CD8-positive, alpha-beta memory T cell (primary cell): ENCODE results near the gene SNAP25. TPM values are rescaled to one million over a fixed set of nuclear protein-coding genes. Genes with fewer than 3 reads are reported as not detected.

Experiments
- CTCF ChIA-PET: fragments of 350-600 bp; sonication (Branson Sonifier 250); formaldehyde crosslinking; loops from one replicate; lab custom pipeline; 2021; ENCODE audit warnings: antibody characterized with exemption; lab: Charles Lee
- POLR2A ChIA-PET: fragments of 350-600 bp; sonication (Branson Sonifier 250); formaldehyde crosslinking; loops from one replicate; lab custom pipeline; 2021; ENCODE audit warnings: antibody characterized with exemption; lab: Charles Lee
- DNase-seq, 5 donors: peaks; one replicate each; pipeline versions ENCODE4 v3.0.0 to v3.0.0-alpha.2; 2020 to 2022; ENCODE audit warnings: mixed read lengths in 1 of 5
- H3K27ac ChIP-seq: one replicate; pipeline ENCODE4 v1.7.0; 2013; ENCODE audit warnings: low read depth, mild to moderate bottlenecking, low read length, moderate library complexity
- H3K27me3 ChIP-seq: 2 replicates; pipeline ENCODE4 v1.7.0; 2013; ENCODE audit warnings: low read length, mild to moderate bottlenecking; ENCODE audit not compliant: insufficient read depth, poor library complexity, severe bottlenecking
- H3K36me3 ChIP-seq: 2 replicates; pipeline ENCODE4 v1.7.0; 2013; ENCODE audit warnings: mild to moderate bottlenecking, low read length, moderate library complexity; ENCODE audit not compliant: insufficient read depth
- H3K4me1 ChIP-seq: 2 replicates; pipeline ENCODE4 v1.7.0; 2013; ENCODE audit warnings: mild to moderate bottlenecking, low read length, moderate library complexity; ENCODE audit not compliant: insufficient read depth
- H3K4me3 ChIP-seq: 2 replicates; pipeline ENCODE4 v1.7.0; 2013; ENCODE audit warnings: mild to moderate bottlenecking, low read length
- H3K9me3 ChIP-seq: 2 replicates; pipeline ENCODE4 v1.7.0; 2013; ENCODE audit warnings: mild to moderate bottlenecking, low read length
- H3K27ac Mint-ChIP-seq, 8 donors: one replicate each; pipeline ENCODE4 v1.8.0; 2020 to 2021; ENCODE audit warnings: mixed read lengths in 8 of 8, mild to moderate bottlenecking in 6 of 8, inconsistent platforms in 3 of 8, moderate library complexity in 3 of 8
- H3K27me3 Mint-ChIP-seq, 2 donors: one replicate each; pipeline ENCODE4 v1.8.0; 2020 to 2021; ENCODE audit warnings: mixed read lengths in 2 of 2, mild to moderate bottlenecking in 1 of 2, moderate library complexity in 1 of 2
- H3K36me3 Mint-ChIP-seq, 3 donors: one replicate each; pipeline ENCODE4 v1.8.0; 2020 to 2021; ENCODE audit warnings: mixed read lengths in 3 of 3, inconsistent platforms in 1 of 3, mild to moderate bottlenecking in 1 of 3
- H3K4me1 Mint-ChIP-seq, 3 donors: one replicate each; pipeline ENCODE4 v1.8.0; 2020 to 2021; ENCODE audit warnings: mixed read lengths in 3 of 3, inconsistent platforms in 1 of 3, mild to moderate bottlenecking in 1 of 3
- H3K4me3 Mint-ChIP-seq, 7 donors: one replicate each; pipeline ENCODE4 v1.8.0; 2020 to 2021; ENCODE audit warnings: mixed read lengths in 7 of 7, mild to moderate bottlenecking in 6 of 7, moderate library complexity in 4 of 7, inconsistent platforms in 2 of 7
- H3K9me3 Mint-ChIP-seq, 5 donors: one replicate each; pipeline ENCODE4 v1.8.0; 2020 to 2022; ENCODE audit warnings: mixed read lengths in 5 of 5, mild to moderate bottlenecking in 3 of 5, moderate library complexity in 2 of 5, inconsistent platforms in 1 of 5
- polyA plus RNA-seq: library from polyadenylated mRNA; unstranded; fragments of 300-500 nt; fragmentation: Illumina TruSeq; gene quantifications from one replicate; pipeline ENCODE4 v1.2.3, GENCODE V29; 2021
- total RNA-seq, 2 experiments: library from RNA; stranded (reverse); gene quantifications; one replicate each; pipeline ENCODE4 v1.2.3, GENCODE V29; 2021

Gene SNAP25
- total RNA-seq (under 1 TPM in 1 of 2 experiments, not detected in 1; 0.13 TPM), polyA plus RNA-seq (not detected)

DNA sequence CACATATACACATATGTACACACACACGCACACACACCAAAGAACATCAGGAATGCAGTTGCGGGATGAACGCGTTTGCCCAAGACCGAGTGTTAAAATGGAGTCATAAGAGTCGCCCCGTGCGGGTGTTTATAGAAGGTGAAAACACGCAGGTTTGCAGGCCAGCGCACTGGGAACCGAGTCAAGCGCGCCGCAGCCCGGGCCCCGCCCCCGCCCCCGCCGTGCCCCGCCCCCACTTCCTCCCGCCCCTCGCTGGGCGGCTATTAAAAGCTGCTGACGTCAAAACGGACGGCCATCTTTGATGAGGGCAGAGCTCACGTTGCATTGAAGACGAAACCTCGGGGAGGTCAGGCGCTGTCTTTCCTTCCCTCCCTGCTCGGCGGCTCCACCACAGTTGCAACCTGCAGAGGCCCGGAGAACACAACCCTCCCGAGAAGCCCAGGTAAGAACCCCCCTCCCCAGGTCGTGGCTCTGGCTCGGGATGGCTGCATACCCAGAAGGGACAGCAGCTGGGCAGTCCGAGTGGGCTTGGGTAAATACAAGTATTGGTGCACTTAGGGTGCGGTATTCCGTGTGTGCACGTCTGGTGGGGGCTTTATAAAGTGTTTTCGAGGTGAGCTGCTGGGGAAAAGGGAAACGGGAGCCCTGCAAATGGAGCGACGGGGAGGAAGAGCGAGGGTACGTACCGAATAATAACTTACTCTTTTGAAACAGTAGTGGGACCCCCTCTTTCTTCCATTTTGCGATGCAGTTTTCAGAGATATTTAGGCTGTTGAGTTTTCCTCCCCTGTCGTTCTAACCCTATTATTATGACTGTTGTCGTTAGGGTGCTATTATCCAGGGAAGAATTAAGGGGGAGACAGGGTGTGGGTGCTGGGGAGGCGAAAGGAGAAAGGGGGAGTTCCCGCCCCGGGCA is at the start of gene SNAP25:
SNAP25 (plus strand) TSS at position 295 of the 916 bp plus-strand sequence. CDS start 56,662 bp downstream, outside the sequence.
- Mint-ChIP-seq H3K4me1 (peaks cover 11 to 22% (median 16%) of the 10 kb centered on the region in 3 donors), H3K27ac (no peak within 1 kb of the TSS), H3K9me3 (peaks cover 3 to 11% (median 5%) of the 10 kb centered on the region in 5 donors), H3K27me3 (peaks cover 28 to 72% of the 10 kb centered on the region in 2 donors), H3K36me3 (no peaks in the 10 kb centered on the region), H3K4me3 (peak within 1 kb of the TSS; percentile 37 to 90 (median 64))
- no peak within 1 kb of the TSS for H3K27ac ChIP-seq
- peak within 1 kb of the TSS; percentile 46 for H3K4me3 ChIP-seq
- ChIA-PET POLR2A (no interaction called here), CTCF (no interaction called here)
- H3K27me3 ChIP-seq = peaks cover 12% of the 10 kb centered on the region
- H3K4me1 ChIP-seq = peaks cover 7% of the 10 kb centered on the region
- DNase-seq = peak in 4 of 5 donors; percentile 13 to 59 (median 24)
- H3K9me3 ChIP-seq = no peaks in the 10 kb centered on the region
- H3K36me3 ChIP-seq = no peaks in the 10 kb centered on the region

DNA sequence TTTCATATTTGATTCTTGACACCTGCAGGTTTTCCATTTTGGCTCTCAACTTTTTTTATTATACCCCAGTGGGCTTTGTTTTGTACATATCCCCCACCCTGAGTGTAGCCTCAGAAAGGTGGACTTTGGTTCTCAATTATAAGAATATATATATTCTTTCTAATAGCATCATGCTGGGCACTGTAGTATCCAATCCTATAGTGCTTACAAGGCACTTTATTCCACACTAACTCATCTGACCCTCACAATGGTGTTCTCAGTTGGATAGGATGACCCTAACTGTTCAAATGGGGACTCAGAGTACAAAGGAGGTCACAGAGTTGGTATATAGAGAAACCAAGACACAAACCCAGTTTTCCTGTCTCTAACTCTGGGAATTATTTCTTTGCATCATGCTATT is 48.9 kb upstream of the SNAP25 start:
- Mint-ChIP-seq H3K27me3 (peaks cover 21 to 42% of the 10 kb centered on the region in 2 donors), H3K4me1 (peaks cover 4 to 6% (median 6%) of the 10 kb centered on the region in 3 donors), H3K9me3 (peaks cover 0 to 15% (median 0%) of the 10 kb centered on the region in 5 donors), H3K36me3 (peaks cover 0 to 5% (median 0%) of the 10 kb centered on the region in 3 donors), H3K4me3 (no peak overlapping the region), H3K27ac (no peak overlapping the region)
- no peaks in the 10 kb centered on the region for H3K36me3 ChIP-seq
- no peaks in the 10 kb centered on the region for H3K9me3 ChIP-seq
- H3K27ac ChIP-seq = no peak overlapping the region
- ChIA-PET POLR2A (no interaction called here), CTCF (no interaction called here)
- no peak overlapping the region for H3K4me3 ChIP-seq
- peaks cover 4% of the 10 kb centered on the region for H3K4me1 ChIP-seq
- no peak for DNase-seq
- peaks cover 4% of the 10 kb centered on the region for H3K27me3 ChIP-seq

DNA sequence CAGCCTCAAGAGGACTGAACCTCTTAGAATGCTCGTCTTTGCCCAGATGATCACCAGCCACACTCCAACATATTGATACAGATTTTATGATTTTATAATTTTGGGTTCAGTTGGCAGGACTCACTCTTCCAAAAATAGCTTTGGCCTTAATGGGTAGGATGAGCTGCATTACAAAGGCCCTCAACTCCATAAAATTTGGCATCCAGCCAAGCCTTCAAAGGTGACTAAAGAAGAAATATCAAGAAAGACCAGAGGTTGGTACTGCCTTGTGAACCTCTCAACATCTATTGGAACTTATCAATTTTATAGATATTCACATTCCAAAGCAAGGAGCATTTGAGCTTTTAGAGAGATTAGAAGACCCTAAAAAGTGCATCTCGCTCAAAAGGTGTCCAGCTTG is 48.4 kb upstream of the SNAP25 start:
- CTCF ChIA-PET = no interaction called here

DNA sequence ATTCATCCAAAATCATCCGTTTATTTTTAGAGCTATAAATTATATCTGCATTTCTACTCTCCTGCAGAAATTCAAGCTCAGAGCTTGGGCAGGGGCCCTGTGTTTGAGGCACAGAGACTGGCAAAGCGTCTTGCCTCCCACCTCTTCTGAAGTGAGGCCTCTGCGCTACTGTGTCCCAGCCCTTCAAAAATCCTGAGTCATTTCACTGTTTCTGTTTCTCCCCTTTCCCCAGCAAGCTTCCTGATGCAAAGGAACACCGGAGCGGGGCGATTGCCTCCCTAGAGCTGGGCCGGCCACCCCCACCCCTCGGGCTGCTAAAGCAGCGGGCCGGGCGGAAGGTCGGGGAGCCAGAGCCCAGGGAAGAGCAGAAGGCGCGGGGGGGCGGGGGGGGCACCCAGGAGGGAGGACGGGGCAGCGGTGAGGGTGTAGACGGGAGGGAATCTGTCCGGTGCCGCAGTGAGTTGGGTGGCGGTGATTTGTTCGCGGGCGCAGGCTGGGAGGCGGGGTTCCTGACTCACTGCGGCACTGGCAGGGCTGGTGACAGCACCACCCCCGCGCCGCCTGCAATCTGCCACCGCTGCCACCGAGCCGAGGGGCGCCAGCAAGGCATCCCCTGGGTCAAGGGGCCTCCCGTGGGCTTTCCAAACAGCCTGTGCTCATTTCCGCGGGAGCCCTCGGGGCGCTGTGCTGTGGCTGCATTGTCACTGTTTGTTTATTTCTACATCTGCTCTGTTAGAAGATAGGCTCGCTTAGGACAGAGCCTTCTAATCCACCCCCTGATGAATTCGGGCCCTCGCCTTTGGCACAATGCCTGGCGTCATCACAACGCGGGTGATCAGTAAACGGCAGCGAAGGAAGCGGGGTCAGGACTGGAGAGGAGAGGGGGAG is 46.5 kb upstream of the SNAP25 start:
- H3K27ac ChIP-seq = no peak overlapping the region
- CTCF ChIA-PET = no interaction called here
- peaks cover 0 to 14% (median 0%) of the 10 kb centered on the region in 5 donors for H3K9me3 Mint-ChIP-seq
- H3K27ac Mint-ChIP-seq = peak overlapping the region in 2 of 8 donors; percentile 52 to 68
- H3K4me1 Mint-ChIP-seq = peaks cover 4 to 6% (median 6%) of the 10 kb centered on the region in 3 donors
- no peaks in the 10 kb centered on the region for H3K9me3 ChIP-seq
- no peak overlapping the region for H3K4me3 ChIP-seq
- H3K27me3 Mint-ChIP-seq = peaks cover 24 to 46% of the 10 kb centered on the region in 2 donors
- peaks cover 0 to 5% (median 0%) of the 10 kb centered on the region in 3 donors for H3K36me3 Mint-ChIP-seq
- POLR2A ChIA-PET = no interaction called here
- no peaks in the 10 kb centered on the region for H3K36me3 ChIP-seq
- DNase-seq = no peak
- peak overlapping the region in 6 of 7 donors; percentile 27 to 73 (median 58) for H3K4me3 Mint-ChIP-seq
- H3K4me1 ChIP-seq = peaks cover 4% of the 10 kb centered on the region
- peaks cover 4% of the 10 kb centered on the region for H3K27me3 ChIP-seq

More for the DNA sequence above, 48.4 kb upstream of the SNAP25 start:
- POLR2A ChIA-PET = no interaction called here
- H3K27me3 Mint-ChIP-seq = peaks cover 22 to 42% of the 10 kb centered on the region in 2 donors
- H3K4me1 Mint-ChIP-seq = peaks cover 4 to 6% (median 6%) of the 10 kb centered on the region in 3 donors
- no peak overlapping the region for H3K27ac Mint-ChIP-seq
- Histone ChIP-seq H3K4me3 (no peak overlapping the region), H3K9me3 (no peaks in the 10 kb centered on the region), H3K27me3 (peaks cover 4% of the 10 kb centered on the region), H3K27ac (no peak overlapping the region), H3K4me1 (peaks cover 4% of the 10 kb centered on the region), H3K36me3 (no peaks in the 10 kb centered on the region)
- no peak for DNase-seq
- peaks cover 0 to 15% (median 0%) of the 10 kb centered on the region in 5 donors for H3K9me3 Mint-ChIP-seq
- peaks cover 0 to 5% (median 0%) of the 10 kb centered on the region in 3 donors for H3K36me3 Mint-ChIP-seq
- H3K4me3 Mint-ChIP-seq = no peak overlapping the region

DNA sequence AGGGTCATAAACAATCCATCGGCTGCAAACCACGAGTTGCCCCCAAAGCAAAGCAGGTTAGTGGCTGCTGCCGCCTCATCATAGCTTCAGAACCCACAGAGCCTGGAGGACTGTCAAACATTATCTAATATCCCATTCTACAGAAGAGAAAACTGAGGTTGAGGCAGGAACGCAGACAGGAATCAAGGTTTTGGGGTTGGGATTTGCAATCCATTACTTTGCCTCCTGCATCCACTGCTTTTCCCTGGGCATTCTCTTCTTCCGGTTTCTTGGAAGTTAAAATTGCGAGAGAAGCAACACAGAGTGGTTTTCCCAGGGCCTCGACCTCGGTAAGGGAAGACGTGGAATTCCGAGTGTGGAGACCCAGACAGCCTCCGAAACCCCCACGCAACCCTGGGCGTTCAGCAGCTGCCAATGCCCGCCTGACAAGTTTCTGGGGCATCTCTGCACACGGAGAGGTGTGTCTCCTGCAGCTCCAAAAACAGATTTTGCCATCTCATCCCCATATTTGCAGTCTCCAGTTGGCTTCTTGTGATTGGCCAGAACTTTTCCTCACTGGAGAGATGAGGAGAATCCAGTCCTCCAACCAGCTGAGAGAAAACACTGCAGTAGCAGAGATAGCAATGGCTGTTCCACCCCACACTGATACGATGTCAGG is 45.5 kb upstream of the SNAP25 start:
- H3K4me3 Mint-ChIP-seq = peak overlapping the region in 1 of 7 donors; percentile 47
- H3K9me3 ChIP-seq = no peaks in the 10 kb centered on the region
- peaks cover 4% of the 10 kb centered on the region for H3K27me3 ChIP-seq
- CTCF ChIA-PET = no interaction called here
- H3K27me3 Mint-ChIP-seq = peaks cover 24 to 53% of the 10 kb centered on the region in 2 donors
- H3K4me1 Mint-ChIP-seq = peaks cover 4 to 6% (median 6%) of the 10 kb centered on the region in 3 donors
- peaks cover 0 to 5% (median 0%) of the 10 kb centered on the region in 3 donors for H3K36me3 Mint-ChIP-seq
- POLR2A ChIA-PET = no interaction called here
- H3K4me1 ChIP-seq = peaks cover 4% of the 10 kb centered on the region
- DNase-seq = no peak
- no peaks in the 10 kb centered on the region for H3K36me3 ChIP-seq
- H3K9me3 Mint-ChIP-seq = peaks cover 0 to 7% (median 0%) of the 10 kb centered on the region in 5 donors
- H3K27ac ChIP-seq = no peak overlapping the region
- H3K4me3 ChIP-seq = no peak overlapping the region
- H3K27ac Mint-ChIP-seq = no peak overlapping the region

DNA sequence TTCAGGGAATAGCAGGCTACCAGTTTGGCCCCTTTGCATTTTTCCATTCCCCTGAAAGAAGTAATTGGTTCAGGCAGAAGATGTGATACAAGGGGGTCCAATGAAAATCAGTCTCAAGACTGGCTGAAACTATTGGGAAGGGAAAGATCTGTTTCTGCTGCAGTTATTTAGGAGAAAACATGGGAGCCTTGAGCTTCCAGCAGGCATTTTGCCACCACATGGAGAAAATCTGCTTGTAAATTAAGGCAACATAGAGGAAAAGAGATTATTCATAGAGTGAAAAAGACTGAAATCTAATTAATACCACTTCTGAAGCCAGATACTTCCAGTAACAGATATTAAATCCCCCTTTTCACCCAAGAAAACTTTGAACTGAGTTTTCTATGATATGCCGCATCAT is 44.2 kb upstream of the SNAP25 start:
- H3K36me3 ChIP-seq = no peaks in the 10 kb centered on the region
- no peak overlapping the region for H3K4me3 ChIP-seq
- H3K9me3 Mint-ChIP-seq = peaks cover 0 to 4% (median 0%) of the 10 kb centered on the region in 5 donors
- no peak overlapping the region for H3K4me3 Mint-ChIP-seq
- H3K36me3 Mint-ChIP-seq = peaks cover 0 to 5% (median 0%) of the 10 kb centered on the region in 3 donors
- H3K27me3 Mint-ChIP-seq = peaks cover 24 to 56% of the 10 kb centered on the region in 2 donors
- ChIA-PET POLR2A (no interaction called here), CTCF (no interaction called here)
- H3K4me1 Mint-ChIP-seq = peaks cover 4 to 6% (median 6%) of the 10 kb centered on the region in 3 donors
- H3K9me3 ChIP-seq = no peaks in the 10 kb centered on the region
- H3K27me3 ChIP-seq = peaks cover 4% of the 10 kb centered on the region
- peaks cover 4% of the 10 kb centered on the region for H3K4me1 ChIP-seq
- no peak overlapping the region for H3K27ac ChIP-seq
- DNase-seq = no peak
- H3K27ac Mint-ChIP-seq = no peak overlapping the region

DNA sequence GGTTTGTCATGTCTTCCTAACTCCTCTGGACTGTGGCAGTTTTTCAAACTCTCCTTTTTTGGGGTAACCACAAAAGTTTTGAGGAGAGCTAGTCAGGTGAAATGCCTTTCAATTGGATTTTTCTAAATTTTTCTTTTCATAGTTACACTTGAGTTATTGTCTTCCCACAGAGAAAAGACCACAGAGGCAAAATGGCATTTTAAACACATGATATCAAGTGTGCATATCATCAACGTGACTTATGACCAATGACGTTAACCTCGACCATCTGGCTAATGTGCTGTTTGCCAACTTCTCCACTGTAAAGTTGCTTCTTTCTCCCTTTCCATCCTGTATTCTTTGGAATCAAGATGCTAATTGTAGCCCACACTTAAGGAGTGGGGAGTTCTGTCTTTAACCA is 41.3 kb upstream of the SNAP25 start:
- H3K9me3 Mint-ChIP-seq = peaks cover 0 to 2% (median 0%) of the 10 kb centered on the region in 5 donors
- H3K4me3 Mint-ChIP-seq = no peak overlapping the region
- H3K27ac Mint-ChIP-seq = no peak overlapping the region
- no peak for DNase-seq
- peaks cover 3% of the 10 kb centered on the region for H3K4me1 ChIP-seq
- H3K27me3 Mint-ChIP-seq = peaks cover 18 to 33% of the 10 kb centered on the region in 2 donors
- H3K36me3 ChIP-seq = no peaks in the 10 kb centered on the region
- H3K27me3 ChIP-seq = peaks cover 4% of the 10 kb centered on the region
- ChIA-PET CTCF (no interaction called here), POLR2A (no interaction called here)
- no peaks in the 10 kb centered on the region for H3K9me3 ChIP-seq
- no peak overlapping the region for H3K4me3 ChIP-seq
- H3K27ac ChIP-seq = no peak overlapping the region
- H3K36me3 Mint-ChIP-seq = no peaks in the 10 kb centered on the region
- H3K4me1 Mint-ChIP-seq = peaks cover 4 to 6% (median 5%) of the 10 kb centered on the region in 3 donors
